GM21515 (cell line): ENCODE data around the gene SOD3.

Source experiments
- ATAC-seq: cut with Tn5 transposase; IDR thresholded peaks from one replicate; pipeline ENCODE4 v1.9.1; 2021; ENCODE audit not compliant: unreplicated experiment

SOD3 gene

DNA sequence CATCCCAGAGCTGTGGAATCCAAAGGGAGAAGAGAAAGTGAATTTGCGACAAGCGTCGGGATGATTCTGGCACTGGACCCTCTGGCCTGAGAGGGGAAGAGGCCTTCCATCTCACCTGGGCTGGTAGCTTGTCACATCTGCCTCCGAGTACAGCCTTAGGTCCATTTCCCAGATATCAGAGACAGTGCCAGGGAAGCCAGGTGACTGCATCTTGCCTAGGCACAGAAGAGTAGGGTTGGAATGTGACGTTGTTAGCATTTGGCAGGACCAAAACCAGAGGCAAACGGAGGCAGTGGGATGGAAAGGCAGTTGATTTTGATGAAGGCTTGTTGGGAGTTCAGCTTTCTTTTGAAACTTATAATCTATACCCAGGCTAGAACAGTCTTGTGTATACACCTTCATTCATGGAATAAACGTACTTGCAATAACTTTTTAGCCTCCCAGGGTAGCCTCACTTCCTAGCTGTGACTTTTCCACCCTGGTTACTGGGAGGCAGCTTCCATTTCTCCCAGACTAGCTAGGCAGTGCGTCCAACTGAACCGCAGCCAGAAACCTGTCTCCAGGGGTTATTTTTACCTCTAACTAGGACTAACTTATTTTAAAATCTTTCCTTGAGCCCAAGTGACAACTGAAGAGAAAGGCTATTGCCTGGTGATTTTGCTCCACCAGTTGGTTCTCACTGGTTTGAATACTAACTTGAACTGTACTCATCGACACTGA is 5.9 kb downstream of the SOD3 start:
- no peak for ATAC-seq

DNA sequence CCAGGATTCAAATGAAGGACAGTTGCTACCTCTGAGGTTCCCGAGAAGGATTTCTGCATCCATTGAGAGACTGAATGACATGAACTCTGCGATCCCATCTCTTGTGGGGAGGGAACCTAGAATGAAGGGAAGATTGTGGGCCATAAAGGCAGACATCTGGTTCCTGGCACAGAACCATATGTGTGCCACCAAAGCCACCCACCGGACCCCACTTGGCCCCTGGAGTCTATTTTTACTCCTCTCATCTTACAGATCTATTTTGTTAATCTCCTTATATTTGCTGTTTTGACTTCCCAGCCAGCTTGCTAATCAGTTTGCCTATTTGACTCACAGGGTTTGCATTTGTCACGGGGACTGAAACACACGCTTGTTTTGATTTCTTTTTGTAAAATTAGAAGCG is 7.3 kb downstream of the SOD3 start:
- no peak for ATAC-seq

DNA sequence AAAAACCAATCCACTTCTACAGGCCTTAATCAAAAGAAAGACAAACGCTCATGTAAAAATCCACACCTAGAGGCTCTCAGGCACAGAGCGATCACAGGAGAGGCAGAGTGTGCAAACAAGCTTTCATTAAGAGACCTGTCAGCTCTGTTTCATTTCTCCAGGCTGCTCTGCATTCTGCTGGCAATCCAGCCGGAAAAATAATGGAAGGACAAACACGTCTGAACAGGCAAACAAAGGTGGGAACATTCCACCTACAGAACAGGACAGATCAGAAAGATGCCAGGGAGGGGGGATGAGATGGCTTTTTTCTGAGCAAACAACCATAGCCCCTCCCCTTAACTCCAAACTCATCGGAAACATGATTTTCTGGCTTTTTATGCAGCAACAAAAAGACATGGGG is 9.7 kb downstream of the SOD3 start:
- no peak for ATAC-seq

DNA sequence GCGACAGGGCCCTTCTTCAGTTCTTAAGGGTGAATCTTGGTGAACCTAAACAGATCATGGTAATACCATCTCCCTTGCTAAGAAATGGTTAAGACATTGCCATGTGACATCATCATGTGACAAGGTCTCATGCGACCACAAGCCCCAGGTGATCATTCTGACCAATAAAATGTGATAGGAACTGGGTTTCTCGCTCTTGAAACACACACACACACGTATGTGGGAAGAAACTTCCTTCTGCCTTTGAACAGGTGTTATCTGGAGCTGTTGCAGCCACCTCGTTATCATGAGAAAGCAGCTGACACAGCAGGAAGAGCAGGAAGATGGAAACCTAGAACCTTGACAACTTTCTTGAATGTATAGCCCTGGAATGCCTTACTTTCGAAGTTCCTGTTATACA is 10.2 kb downstream of the SOD3 start:
- no peak for ATAC-seq

DNA sequence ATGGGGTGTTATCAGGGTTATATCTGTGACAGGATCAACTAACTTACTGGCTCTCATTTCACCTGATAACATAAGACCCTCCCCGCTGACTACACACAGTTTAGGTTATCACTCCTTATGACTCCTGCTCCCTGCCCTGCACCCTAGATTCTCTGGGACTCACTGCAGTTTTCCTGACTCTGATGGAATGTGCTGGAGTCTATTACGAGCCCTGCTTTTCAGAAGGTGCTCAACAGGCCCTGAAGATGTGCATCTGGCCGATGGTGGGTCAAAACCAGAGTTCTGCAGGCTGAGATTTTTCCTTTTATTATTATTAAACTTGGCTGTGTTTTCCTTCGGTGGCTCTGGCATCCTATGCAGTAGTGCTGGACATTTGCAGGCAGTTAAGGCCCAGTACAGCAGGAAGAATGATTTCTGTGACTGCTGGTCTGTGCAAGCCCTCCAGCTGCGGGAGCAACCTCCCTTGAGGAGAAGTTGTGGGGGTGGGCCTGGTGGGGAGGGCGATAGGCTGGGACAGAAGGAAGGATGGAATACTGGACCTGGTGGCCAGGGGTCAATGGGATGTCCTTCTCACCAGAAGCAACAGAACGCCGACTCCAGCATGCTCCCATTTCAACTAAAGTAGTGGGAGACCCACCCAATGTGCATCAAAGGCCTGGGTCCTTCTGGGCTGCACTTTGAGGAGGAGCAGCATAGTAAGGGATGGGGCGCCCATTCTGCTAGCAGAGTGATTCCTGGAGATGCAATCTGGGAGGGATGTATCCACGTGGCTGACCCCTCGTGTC is 11.0 kb downstream of the SOD3 start:
- ATAC-seq, result no peak

DNA sequence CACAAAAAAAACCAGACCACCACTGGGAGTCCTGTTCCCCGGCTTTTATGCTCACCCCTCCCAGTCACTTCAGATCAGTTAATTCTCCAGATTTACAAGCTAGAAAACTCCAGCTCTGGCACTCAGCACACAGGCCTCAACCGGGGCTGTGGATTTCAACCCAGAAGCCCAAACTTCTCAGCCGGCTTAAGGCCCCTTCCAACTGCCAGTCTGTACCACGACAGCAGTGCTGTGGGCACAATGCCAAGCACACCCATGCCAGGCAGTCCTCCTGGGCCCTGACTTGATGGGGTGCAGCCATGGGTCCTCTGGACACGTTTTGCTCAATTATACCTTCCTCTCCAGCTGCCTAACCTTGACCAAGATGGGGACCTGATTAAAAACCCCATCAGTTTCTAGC is 12.2 kb downstream of the SOD3 start:
- ATAC-seq, result no peak

DNA sequence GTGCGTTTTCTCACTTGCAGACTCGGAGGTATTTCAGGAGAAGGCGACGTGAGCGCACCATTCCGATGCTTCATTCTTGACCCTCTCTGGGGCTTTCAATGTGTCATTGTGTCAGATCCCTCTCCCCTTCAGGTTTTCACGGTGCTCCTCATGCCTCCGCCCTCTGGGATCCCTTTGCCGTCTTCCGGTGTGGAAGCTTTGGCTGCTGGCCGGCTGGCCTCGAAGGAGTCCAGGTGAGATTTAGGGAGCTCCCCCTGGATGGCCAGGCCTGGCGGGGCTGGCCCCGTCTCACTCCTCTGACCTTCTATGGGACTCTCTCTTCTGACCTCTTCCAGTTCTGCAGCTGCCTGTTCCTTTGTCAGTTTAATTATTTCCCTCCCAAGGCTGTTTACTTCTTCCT is 12.9 kb downstream of the SOD3 start:
- ATAC-seq, result no peak

DNA sequence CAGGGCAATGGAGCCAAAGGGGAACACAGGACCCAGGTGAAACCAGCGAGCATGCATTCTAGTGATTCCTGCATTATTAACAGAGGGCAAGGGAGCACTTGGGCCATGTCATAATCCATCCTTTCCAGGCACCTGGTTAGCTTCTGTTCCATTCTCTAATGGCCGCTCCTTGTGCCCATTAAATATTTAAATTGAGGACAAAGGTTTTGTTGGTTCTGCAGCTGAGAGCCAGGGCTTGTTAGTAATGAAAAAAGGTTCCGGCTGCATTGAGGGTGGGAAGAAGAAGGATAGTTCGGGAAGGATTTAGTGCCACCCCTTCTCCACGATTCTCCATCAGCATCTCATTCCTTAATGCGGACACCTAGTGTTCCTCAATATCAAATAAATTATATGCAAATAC is 13.6 kb downstream of the SOD3 start:
- ATAC-seq, result no peak

DNA sequence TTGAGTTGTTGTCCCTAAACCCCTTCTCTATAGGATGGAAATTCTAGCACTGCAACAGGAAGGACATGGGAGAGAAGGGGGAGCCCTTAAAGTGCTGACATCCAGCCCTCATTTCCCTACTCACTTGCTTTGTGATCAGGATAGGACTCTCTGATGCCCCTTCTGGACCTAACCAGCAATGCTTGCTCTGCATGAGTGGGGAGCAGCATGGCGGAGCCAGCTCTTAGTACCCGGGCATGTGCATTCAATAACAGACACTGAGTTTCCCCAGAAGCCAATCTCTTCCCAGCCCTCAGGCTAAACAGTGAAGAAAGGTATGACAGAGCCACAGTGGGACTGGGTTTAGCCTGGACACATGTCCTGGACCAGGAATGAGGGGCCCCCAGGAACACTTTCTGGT is 14.0 kb downstream of the SOD3 start:
- ATAC-seq, result no peak

DNA sequence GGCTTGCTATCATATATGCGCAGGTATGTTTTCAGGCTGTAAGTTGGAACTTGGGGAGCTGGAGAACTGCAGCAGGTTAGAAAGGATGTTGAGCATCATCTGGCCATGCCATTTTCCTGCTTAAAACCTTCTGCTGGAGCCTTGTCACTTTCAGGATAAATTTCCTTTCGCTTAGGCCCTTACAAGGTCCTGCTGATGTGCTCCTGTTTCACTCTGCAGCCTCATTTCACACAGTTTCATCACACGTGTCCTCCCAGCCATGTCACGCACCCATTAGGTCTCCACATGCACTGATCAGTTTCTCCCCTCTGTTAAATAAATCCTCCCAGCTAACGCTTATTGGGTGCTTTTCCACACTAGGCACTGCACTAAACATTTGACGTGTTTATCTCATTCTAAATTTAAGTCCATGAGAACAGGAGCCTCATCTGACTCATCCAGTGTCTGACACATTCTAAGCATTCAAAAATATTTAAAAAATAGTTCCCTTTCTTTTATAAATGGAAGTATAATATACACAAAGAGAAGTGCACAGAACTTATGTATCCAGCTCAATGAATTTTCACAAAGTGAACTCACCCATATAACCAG is 14.5 kb downstream of the SOD3 start:
- no peak for ATAC-seq

DNA sequence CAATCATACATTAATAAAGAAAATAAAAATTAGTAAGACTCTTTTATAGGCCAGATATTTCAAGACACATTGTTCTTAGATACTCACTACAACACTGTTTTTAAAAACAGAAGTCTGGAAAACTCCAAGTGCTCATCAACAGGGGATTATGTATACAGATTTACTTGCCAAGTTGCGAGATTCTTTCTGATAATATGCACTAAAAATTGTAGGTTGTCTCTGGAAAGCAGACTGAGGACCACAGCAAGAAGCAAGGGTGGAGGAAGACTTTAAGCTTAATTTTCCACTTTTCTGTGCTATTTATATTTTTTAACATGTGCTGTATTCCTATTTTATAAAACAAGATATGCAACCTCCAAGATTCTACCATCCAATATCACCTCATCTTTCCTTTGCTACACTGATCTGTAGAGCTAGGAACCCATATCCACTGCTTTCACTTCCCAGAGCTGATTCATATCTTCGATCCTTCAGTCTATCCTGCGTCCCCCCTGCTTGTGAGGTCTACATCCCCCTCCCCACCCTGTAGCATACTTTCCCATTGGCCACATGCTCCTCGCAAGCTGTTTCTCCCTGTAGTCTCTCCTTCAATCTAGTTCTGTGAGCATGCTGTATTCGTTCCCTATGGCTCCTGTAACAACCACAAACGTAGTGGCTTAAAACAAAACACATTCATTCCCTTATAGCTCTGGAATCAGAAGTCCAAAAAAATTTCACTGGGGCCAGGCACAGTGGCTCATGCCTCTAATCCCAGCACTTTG is 15.7 kb downstream of the SOD3 start:
- no peak for ATAC-seq

DNA sequence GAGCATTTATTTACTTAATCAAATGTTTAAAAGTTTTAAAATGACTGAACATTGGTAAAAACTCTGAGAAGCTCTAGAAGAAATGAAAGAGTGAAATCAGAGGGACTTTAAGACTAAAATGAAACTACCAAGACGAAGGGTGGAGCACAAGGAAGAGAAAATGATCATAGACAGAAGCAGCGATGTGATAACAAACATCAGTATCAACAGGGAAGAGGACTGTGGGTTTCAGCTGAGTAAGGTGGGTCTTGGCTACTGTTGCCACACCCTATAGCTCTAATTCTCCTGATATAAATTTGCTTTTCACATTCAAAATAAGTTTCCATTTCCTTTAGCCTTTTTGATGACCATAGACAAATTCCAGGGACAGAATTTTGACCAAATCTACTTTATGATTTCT is 18.4 kb downstream of the SOD3 start:
- no peak for ATAC-seq

DNA sequence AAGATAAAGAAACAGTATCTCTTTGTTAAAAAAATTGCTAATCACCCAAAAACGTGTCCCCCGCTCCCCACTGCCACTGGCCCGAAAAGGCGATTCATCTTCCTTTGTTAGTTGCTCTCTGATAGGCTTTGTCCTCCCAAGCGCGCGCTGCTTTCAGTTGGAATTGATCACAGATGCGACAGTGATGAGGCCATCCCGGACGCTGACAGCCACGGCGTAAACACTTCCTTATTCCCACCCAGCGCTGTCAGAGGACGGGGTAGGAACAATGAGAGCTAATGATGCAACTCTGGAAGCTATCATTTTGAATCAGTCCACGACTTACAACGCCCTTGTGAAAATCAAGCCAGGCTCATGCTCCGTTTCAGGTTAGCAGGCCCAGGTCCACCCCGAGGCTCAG is 21.4 kb downstream of the SOD3 start:
- ATAC-seq, result no peak

DNA sequence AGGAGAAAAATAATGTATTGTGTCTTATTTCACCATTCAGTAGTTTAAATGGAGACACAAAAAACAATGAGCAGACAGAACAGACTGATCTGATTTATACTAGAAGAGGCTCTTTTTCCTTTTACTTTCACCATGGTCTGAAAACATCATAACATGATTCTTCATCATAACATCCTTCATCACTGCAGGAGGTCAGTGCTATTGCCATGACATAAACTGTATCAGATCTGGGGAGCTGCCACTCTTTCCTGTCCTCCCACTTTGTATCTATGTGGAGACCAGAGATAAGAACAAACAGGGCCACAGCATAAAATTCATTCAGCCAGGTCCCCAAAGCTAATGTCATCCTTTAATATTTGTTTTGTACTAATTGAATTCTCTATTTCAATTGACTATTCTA is 25.2 kb downstream of the SOD3 start:
- ATAC-seq, result no peak

DNA sequence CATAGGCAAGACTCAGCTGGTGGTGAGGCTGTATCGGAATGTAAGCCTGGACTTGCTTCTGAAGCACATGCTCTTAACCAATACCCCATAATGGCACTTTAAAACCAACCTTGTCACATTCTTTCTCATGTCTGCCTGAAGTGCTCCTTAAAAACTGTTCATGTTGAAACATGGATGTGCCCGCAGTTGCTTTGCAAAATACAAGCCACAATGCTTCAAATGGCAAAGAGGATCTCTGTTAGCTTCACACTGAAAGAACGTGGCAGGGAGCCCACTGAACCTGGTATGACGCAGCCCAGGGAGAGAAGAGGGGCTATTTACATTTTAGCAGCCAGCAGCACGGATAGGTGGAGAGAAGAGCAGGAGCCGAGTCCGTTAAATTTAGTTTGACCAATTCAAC is 29.3 kb downstream of the SOD3 start:
- no peak for ATAC-seq

DNA sequence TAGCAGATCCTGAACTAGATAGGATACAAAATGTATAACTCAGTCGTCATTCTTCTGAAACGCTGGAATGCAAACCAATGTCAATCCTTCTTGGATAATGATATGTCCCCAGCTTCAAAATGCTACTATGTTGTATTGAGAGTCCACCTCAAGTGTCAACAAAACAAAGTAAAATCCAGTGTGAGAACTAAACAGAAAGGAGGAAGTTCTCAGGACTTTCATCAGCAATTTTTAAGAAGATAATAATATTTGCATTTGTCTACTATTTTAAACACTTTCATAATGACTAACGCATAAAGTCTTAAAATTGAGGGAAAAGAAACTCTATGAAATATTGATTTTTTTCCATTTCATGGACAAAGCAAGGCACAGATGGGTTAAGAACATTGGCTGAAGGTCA is 36.3 kb downstream of the SOD3 start:
- ATAC-seq, result no peak

DNA sequence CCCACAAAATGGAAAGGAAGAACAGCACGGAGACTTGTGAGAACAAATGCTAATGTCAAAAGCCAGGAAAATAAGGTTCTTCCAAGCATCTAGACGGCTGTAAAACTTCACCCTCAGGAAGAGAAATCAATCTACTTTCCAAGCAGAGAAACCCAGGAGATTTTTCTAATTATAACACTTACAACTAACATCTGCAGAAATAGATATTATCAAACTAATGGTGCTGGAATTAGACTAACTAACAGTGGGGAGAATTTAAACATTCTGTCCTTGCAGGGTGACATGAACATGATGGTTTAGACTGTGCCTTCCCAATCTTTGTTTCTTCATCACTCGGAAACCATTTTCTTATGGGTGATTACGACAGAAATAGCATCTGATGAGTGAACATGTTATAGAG is 40.3 kb downstream of the SOD3 start:
- no peak for ATAC-seq

DNA sequence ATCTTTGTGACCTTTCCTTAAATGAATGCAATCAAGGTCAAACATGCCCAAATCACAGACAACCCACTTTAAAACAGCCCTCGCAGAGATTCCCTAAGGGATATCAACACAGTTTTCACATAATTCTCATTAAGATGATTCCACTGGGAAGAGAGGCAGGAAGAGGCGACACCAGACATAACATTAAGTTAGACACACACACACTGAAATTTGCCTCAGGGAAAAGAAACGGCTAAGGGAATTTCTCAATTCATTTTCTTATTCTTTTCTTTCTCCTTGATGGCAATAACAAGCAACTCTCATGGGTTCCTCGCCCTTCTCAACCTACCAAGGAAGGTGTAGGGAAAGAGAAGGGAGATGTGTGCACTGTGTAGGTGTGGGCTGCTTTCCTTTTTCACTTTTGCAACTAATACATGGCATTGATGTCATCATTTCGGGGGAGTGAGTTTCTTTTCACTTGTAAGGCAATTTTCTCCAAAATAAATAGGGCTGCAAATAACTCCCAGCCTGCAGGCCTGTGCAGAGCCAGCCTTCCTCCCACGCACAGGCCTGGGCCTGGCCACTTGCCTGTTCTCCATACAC is 41.4 kb downstream of the SOD3 start:
- ATAC-seq, result no peak

DNA sequence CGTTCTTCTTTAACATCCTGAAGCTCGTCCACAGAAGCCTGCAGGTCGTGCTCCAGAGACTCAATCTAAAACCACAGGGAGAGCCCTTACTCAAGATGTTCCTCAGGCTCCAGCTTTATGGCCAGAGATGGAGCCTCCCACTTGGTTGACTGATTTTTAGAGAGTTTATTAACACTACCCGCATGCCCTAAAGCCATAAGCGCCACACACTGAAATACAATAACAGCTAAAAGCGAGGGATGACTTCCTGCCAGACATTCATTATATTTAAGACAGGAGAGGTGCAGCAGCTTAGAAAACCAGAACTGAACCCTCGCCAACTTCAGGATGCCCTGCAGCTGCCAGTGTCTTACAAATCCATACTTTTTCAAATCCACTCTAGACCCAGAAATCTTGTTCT is 42.0 kb downstream of the SOD3 start:
- no peak for ATAC-seq

DNA sequence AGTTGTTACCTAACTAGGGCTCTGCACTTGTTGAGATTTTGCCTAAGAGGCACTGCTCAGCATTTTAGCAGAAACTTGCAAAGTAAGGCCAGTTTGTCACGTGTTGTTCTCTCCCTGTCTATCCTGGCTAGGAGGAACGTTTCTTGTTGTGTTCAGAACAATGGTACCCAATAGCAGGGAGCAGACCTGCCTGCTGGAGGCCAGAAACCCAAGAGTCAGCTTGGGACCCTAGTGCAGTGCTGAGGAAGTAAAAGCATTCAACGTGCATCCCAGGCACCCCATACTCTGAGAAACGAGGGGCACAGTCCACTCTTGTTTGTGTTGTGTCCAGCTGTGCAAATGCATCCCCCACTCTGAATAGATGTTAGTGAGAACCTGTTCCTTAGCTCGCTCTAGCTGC is 42.4 kb downstream of the SOD3 start:
- no peak for ATAC-seq

DNA sequence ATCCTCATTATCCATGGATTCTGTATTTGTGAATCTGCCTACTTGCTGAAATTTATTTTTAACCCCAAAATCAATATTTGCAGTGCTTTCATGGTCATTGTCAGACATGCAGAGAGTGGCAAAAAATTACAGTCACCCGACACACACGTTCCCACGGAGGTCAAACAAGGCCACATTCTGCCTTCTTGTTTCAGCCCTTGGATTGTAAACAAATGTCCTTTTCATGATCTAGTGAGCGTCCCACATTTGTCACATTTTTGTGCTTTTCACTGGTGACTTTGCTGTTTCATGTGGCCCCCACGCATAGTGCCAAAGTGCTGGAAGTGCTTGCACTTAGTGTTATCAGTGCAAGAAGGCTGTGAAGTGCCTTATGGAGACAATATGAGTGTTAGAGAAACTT is 45.0 kb downstream of the SOD3 start:
- no peak for ATAC-seq
